Activated CD8-positive, alpha-beta memory T cell treated with anti-CD3 and anti-CD28 coated beads, Interleukin-2, amount 10 ng/mL, durations not matched to agents 7 days and 5 days (primary cell): ENCODE data around the gene DPH2. TPM values are rescaled to one million over a fixed set of nuclear protein-coding genes. Genes with fewer than 3 reads are reported as not detected.

Experiments
- ATAC-seq: fragments of 150-1000 bp; cut with Tn5 transposase; one replicate; pipeline ENCODE4 v1.10.0; 2021; ENCODE audit warnings: moderate library complexity
- CTCF ChIA-PET: fragments of 350-600 bp; sonication (Branson Sonifier 250); formaldehyde crosslinking; loops from one replicate; lab custom pipeline; 2021; ENCODE audit warnings: antibody characterized with exemption; lab: Charles Lee
- DNase-seq: peaks from one replicate; pipeline ENCODE4 v3.0.0-alpha.2; 2020
- H3K27ac Mint-ChIP-seq: one replicate; pipeline ENCODE4 v1.8.0; 2021; ENCODE audit warnings: mild to moderate bottlenecking, mixed read lengths
- H3K27me3 Mint-ChIP-seq: one replicate; pipeline ENCODE4 v1.8.0; 2021; ENCODE audit warnings: mixed read lengths
- H3K36me3 Mint-ChIP-seq: one replicate; pipeline ENCODE4 v1.8.0; 2021; ENCODE audit warnings: mild to moderate bottlenecking, mixed read lengths
- H3K4me1 Mint-ChIP-seq: one replicate; pipeline ENCODE4 v1.8.0; 2021; ENCODE audit warnings: mixed read lengths
- H3K4me3 Mint-ChIP-seq: one replicate; pipeline ENCODE4 v1.8.0; 2021; ENCODE audit warnings: mild to moderate bottlenecking, moderate library complexity, mixed read lengths
- H3K9me3 Mint-ChIP-seq: one replicate; pipeline ENCODE4 v1.8.0; 2022; ENCODE audit warnings: low read depth, mixed read lengths
- total RNA-seq, 2 experiments: library from RNA; stranded (reverse); gene quantifications; one replicate each; pipeline ENCODE4 v1.2.3, GENCODE V29; 2021

DPH2 gene
- total RNA-seq, 2 experiments from 2014 or later, result 28.1 to 39.8 TPM

DNA sequence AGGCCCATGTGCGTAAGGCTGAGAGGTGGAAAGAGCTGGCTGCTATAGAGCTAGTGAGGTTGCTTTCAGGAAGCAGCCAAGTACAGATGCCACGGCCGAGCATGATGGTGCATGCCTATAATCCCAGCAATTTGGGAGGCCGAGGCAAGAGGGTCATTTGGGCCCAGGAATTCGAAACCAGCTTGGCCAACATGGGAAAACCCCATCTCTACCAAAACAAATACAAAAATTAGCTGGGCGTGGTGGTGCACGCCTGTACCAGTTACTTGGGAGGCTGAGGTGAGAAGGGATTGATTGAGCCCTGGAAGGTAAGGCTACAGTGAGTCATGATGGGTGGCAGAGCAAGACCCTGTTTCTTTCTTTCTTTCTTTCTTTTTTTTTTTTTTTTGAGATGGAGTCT lies 24.3 kb downstream of the DPH2 start:
- no peak for DNase-seq
- Mint-ChIP-seq H3K27ac (no peak overlapping the region), H3K36me3 (no peaks in the 10 kb centered on the region), H3K9me3 (no peaks in the 10 kb centered on the region), H3K4me1 (peaks cover 18% of the 10 kb centered on the region), H3K27me3 (no peaks in the 10 kb centered on the region), H3K4me3 (no peak overlapping the region)
- ATAC-seq, result no peak
- CTCF ChIA-PET, result interaction anchor here (0.8 to 3.7 kb wide), 6 partner anchors 11 to 54 kb away, joined by 3 to 17 read pairs (median 4); partner anchors contain the start of gene DPH2

- CTCF ChIA-PET, result interaction anchor here (0.8 to 3.6 kb wide), 4 partner anchors 10 to 53 kb away, joined by 3 to 12 read pairs (median 4); partner anchors contain the start of gene SLC6A9
- DNase-seq (peak; percentile 54), ATAC-seq (no peak)
- H3K4me1 Mint-ChIP-seq, result peaks cover 18% of the 10 kb centered on the region
- H3K27me3 Mint-ChIP-seq, result no peaks in the 10 kb centered on the region
- no peak overlapping the region for H3K27ac Mint-ChIP-seq
- no peak overlapping the region for H3K4me3 Mint-ChIP-seq
- H3K9me3 Mint-ChIP-seq, result no peaks in the 10 kb centered on the region
- no peaks in the 10 kb centered on the region for H3K36me3 Mint-ChIP-seq
Measured at GRCh38 chr1:43994794-43995790, 25.3 kb downstream of the DPH2 start.

DNA sequence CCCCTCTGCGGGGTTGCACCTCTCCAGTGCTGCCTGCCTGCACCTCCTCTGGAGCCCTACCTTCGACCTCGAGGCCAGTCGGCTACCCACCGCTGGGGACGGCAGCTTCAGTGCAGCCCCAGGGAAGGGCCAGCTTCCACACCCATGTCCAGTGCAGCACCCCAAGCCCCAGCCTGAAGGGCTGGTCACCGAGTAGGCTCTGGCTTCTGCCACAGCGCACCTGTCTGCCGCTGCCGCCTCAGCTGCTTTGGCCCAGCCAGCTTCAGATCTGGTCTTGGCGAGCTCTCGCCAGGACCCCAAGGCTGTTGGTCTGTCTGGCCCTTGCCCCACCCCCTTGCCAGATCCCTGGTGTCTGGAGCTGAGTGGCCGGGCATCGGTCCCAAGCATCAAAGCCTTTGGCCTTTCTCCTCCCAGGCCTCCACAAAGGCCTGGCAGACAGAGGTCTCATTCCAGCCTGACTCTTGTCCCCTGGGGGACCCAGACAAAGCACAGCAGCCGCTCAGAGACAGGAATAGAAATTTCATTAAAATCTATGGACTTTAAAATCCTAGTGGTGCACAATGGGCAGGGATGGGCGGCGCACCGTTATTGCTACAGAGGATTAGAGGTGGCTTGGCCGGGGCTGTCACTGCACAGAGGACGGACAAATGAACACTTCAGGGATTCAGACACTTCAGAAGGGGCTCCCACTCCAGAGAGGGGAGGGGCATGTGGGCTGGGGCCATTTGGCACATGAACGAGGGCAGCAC lies 26.3 kb downstream of the DPH2 start:
- DNase-seq, result no peak
- H3K27me3 Mint-ChIP-seq, result no peaks in the 10 kb centered on the region
- no peaks in the 10 kb centered on the region for H3K9me3 Mint-ChIP-seq
- H3K4me1 Mint-ChIP-seq, result peaks cover 19% of the 10 kb centered on the region
- CTCF ChIA-PET, result interaction anchor here (1.9 kb wide), 1 partner anchor 35 kb away, joined by 4 read pairs; the partner anchor contains the start of gene SLC6A9
- no peak for ATAC-seq
- no peaks in the 10 kb centered on the region for H3K36me3 Mint-ChIP-seq
- no peak overlapping the region for H3K4me3 Mint-ChIP-seq
- no peak overlapping the region for H3K27ac Mint-ChIP-seq

GRCh38 chr1:43996733-43997115 lies 26.9 kb downstream of the DPH2 start:
- DNase-seq, result no peak
- ATAC-seq, result no peak
- Mint-ChIP-seq H3K27me3 (no peaks in the 10 kb centered on the region), H3K4me1 (peaks cover 20% of the 10 kb centered on the region), H3K9me3 (no peaks in the 10 kb centered on the region), H3K27ac (no peak overlapping the region), H3K36me3 (no peaks in the 10 kb centered on the region), H3K4me3 (no peak overlapping the region)
- CTCF ChIA-PET, result no interaction called here

DNA sequence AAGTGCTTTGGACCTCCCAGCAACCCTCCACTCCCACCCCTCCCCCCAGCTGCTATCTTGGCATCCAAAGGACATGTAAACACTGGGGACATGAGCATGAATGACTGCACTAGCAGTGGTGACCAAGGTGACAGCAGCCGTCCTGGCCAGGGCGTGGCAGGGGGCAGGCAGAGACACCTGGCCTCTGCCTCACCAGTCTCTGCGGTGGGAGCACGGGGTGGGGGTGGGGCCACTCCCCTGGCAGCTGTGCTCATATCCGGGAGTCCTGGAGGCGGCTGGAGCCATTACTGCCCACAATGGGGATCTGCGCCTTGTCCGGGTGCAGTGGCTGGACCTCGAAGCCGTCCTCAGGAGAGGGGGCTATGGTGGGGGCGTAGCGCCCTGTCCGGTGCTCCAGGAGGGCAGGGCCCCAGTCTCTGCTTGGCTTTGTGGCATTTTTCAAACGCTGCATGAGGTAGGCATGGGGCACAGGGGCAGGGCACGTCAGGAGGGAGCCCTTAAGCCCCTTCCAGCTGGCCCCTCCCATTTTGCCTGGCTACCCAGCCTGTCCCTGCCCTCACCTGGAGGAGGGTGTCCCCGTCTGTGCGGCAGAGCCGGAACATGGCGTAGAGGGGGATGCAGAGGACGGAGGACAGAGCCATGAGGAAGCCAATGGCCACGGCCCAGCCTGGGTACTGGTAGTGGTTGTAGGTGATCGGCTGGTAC lies 27.6 kb downstream of the DPH2 start:
- ATAC-seq, result no peak
- Mint-ChIP-seq H3K27ac (no peak overlapping the region), H3K36me3 (no peaks in the 10 kb centered on the region), H3K4me3 (no peak overlapping the region), H3K27me3 (no peaks in the 10 kb centered on the region), H3K9me3 (no peaks in the 10 kb centered on the region), H3K4me1 (peaks cover 14% of the 10 kb centered on the region)
- DNase-seq, result no peak
- CTCF ChIA-PET, result no interaction called here

- CTCF ChIA-PET, result no interaction called here
- H3K9me3 Mint-ChIP-seq, result no peaks in the 10 kb centered on the region
- no peaks in the 10 kb centered on the region for H3K36me3 Mint-ChIP-seq
- H3K4me1 Mint-ChIP-seq, result peaks cover 10% of the 10 kb centered on the region
- ATAC-seq (no peak), DNase-seq (no peak)
- no peak overlapping the region for H3K27ac Mint-ChIP-seq
- H3K4me3 Mint-ChIP-seq, result no peak overlapping the region
- H3K27me3 Mint-ChIP-seq, result no peaks in the 10 kb centered on the region
Measured at GRCh38 chr1:43998000-43998378, 28.2 kb downstream of the DPH2 start.

GRCh38 chr1:43999455-43999854 lies 29.6 kb downstream of the DPH2 start:
- peaks cover 10% of the 10 kb centered on the region for H3K4me1 Mint-ChIP-seq
- no peaks in the 10 kb centered on the region for H3K36me3 Mint-ChIP-seq
- H3K27ac Mint-ChIP-seq, result no peak overlapping the region
- no peak for DNase-seq
- H3K4me3 Mint-ChIP-seq, result no peak overlapping the region
- CTCF ChIA-PET, result interaction anchor here (2.9 to 8.9 kb wide), 2 partner anchors 36 to 48 kb away, joined by 9 to 115 read pairs; no protein-coding TSS in a partner anchor
- no peaks in the 10 kb centered on the region for H3K9me3 Mint-ChIP-seq
- H3K27me3 Mint-ChIP-seq, result no peaks in the 10 kb centered on the region
- ATAC-seq, result no peak

DNA sequence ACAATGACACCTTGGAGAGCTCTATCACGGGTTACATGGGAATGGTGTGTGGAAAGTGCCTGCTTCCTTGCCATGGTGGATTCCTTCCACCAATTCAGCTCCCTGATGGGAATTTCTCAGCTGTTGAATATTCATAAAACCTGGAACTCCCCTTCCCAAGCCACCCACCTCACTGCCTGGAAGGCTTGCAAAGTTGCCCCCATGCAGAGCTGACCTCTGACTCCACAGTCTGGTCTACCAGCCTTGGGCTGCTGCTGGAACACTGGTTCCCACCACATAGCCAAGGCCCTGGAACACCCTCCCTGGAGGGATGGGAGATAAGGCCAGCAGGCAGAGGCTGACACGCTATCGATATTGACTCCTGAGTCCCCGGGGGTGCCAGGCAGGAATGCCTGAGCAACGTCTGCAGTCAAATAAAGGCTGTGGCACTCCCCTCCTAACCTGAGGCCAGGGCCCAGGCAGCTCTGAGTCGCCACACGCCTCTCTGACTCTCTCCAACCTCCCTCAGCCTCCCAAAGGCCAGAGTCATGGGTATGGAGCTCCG lies 30.4 kb downstream of the DPH2 start:
- Mint-ChIP-seq H3K9me3 (no peaks in the 10 kb centered on the region), H3K36me3 (no peaks in the 10 kb centered on the region), H3K27me3 (no peaks in the 10 kb centered on the region), H3K27ac (no peak overlapping the region), H3K4me1 (peaks cover 7% of the 10 kb centered on the region), H3K4me3 (no peak overlapping the region)
- DNase-seq (no peak), ATAC-seq (no peak)
- CTCF ChIA-PET, result interaction anchor here (2.9 to 8.9 kb wide), 2 partner anchors 36 to 47 kb away, joined by 9 to 115 read pairs; no protein-coding TSS in a partner anchor

- no peak overlapping the region for H3K27ac Mint-ChIP-seq
- DNase-seq, result no peak
- no peaks in the 10 kb centered on the region for H3K27me3 Mint-ChIP-seq
- no peak overlapping the region for H3K4me3 Mint-ChIP-seq
- ATAC-seq, result no peak
- peaks cover 7% of the 10 kb centered on the region for H3K4me1 Mint-ChIP-seq
- H3K36me3 Mint-ChIP-seq, result no peaks in the 10 kb centered on the region
- no peaks in the 10 kb centered on the region for H3K9me3 Mint-ChIP-seq
- CTCF ChIA-PET, result interaction anchor here (1.0 to 8.9 kb wide), 4 partner anchors 27 to 67 kb away, joined by 3 to 115 read pairs (median 7); partner anchors contain the start of gene ATP6V0B
Measured at GRCh38 chr1:44002165-44002564, 32.4 kb downstream of the DPH2 start.

DNA sequence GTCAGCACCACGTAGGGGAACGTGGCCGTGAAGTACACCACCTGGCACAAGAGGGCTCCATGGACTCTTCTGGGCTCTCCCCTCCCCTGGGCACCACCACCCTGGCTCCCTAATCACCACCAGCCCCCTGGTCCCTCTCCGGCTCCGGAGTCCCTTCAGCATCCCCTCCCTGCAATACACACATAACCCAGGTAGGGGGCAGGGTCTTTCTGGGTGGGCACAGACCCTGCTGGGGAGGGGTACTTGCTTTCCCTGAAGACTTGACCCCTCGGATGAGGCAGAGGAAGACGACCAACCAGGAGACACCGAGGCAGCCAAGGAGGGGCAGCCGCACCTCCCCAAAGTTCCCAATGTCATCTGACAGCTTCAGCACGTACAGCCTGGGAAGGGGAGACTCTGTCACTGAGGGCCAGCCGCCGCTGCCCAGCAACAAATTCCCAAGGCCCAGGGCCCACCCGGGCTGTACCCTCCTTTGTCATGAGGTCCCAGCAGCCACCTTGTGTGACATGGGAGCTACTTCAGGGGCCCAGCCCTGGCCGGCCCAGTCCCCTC lies 32.9 kb downstream of the DPH2 start:
- DNase-seq (no peak), ATAC-seq (no peak)
- CTCF ChIA-PET, result interaction anchor here (1.0 to 8.9 kb wide), 4 partner anchors 28 to 68 kb away, joined by 3 to 115 read pairs (median 7); partner anchors contain the start of gene ATP6V0B
- Mint-ChIP-seq H3K4me3 (no peak overlapping the region), H3K4me1 (peaks cover 7% of the 10 kb centered on the region), H3K9me3 (no peaks in the 10 kb centered on the region), H3K27ac (no peak overlapping the region), H3K27me3 (no peaks in the 10 kb centered on the region), H3K36me3 (no peaks in the 10 kb centered on the region)

DNA sequence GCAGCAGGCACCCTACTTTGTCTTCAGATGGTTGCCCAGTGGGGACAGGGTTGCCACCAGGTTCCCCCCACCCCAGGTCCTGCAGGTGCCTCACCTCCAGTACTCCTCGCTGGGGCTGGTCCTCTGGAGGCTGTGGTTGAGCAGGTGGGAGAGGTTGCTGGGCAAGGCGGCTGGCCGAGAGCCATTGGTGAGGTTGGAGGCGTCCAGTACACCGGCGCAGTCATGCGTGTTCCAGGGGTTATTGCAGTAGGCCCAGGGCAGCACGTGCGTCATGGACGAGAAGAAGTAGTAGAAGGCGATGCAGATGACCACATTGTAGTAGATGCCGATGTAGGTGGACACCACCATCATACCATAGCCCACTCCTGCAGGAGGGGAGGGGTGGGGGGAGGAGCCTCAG lies 38.4 kb downstream of the DPH2 start:
- Mint-ChIP-seq H3K36me3 (no peaks in the 10 kb centered on the region), H3K27ac (no peak overlapping the region)
- CTCF ChIA-PET, result interaction anchor here (4.1 to 8.9 kb wide), 2 partner anchors 27 to 40 kb away, joined by 60 to 115 read pairs; no protein-coding TSS in a partner anchor

DNA sequence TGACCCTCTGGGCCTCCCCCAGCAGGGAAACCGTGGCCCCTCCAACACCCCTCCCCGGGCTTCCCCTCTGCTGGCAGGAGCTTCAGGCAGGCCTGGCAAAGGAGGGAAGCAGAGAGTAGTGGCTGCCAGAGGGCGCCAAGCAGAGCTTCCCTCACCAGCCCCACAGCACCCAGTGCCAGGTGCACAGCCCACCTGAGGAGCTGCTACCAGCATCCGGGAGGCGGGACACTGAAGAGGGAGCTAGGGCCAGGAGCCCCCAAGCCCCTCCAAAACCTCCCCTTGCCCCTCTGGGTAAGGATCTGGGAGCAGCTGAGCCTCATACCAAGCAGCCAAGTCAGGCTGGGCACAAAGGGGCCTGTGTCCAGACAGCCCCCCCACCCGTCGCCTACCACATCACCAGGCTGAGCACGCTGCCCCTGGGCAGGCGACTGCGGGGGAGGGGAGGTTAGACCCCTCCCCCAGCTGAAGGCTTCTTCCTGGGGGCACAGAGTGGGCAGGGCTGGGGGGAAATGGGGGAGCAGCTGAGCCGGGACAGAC lies 41.2 kb downstream of the DPH2 start:
- Mint-ChIP-seq H3K4me3 (no peak overlapping the region), H3K27ac (no peak overlapping the region), H3K36me3 (no peaks in the 10 kb centered on the region), H3K27me3 (no peaks in the 10 kb centered on the region), H3K4me1 (peaks cover 4% of the 10 kb centered on the region), H3K9me3 (no peaks in the 10 kb centered on the region)
- CTCF ChIA-PET, result interaction anchor here (5.6 kb wide), 1 partner anchor 25 kb away, joined by 26 read pairs; no protein-coding TSS in a partner anchor
- ATAC-seq (no peak), DNase-seq (no peak)

More for the DNA sequence above, 38.4 kb downstream of the DPH2 start:
- Mint-ChIP-seq H3K9me3 (no peaks in the 10 kb centered on the region), H3K4me3 (no peak overlapping the region), H3K27me3 (no peaks in the 10 kb centered on the region), H3K4me1 (peaks cover 4% of the 10 kb centered on the region)
- no peak for DNase-seq
- ATAC-seq, result no peak
